Hematopoietic multipotent progenitor cell treated with erythropoietin and hydrocortisone succinate and interleukin-3 and kit ligand, for 17 days (in vitro differentiated cells): ENCODE data around the gene TAAR1.
"Not testable (repeated sequence)": the region's sequence is repeated elsewhere in the genome, so short reads cannot be mapped to it uniquely, and the experiment has no call there.

ENCODE experiments used
- DNase-seq: peaks from one replicate; pipeline ENCODE4 v3.0.0-alpha.2; 2015; ENCODE audit warnings: low spot score

Gene TAAR1

DNA sequence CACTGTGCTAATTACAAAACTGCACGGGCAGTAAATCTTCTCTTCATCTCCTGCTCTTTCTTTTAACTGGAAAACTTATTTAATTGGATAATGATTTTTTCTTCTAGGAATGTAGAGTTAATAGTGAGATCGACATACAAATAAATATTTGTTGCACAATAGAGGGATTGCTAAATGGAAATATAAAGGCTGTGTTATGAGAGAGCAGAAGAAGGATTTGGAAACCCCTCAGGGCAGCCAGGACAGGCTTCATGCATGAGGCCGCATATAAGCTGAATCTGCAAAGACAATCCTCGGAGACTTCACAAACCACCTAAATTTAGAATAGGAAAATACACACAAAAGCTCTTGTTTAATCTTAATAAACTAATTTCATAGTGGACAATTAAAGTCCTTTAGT is 2.9 kb upstream of the TAAR1 start:
- DNase-seq: no peak

DNA sequence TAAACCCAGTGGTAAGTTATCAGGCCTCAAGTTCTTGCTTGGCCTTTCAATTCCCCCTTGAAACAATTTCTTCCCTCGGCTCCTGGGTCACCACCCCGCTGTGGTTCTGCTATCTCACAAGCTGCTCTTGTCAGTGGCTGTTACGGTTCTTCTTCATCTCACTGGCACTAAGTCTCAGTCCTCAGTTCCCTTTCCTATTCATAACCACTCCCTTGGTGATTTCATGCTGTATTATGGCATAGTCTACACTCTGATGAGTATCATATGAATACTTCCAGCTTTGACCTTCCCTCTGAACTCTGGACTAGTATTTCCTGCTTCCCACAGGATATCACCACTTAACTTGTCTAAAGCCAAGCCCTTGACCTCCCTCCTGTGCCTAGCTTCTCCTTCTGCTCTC is 7.9 kb downstream of the TAAR1 start:
- no peak for DNase-seq

DNA sequence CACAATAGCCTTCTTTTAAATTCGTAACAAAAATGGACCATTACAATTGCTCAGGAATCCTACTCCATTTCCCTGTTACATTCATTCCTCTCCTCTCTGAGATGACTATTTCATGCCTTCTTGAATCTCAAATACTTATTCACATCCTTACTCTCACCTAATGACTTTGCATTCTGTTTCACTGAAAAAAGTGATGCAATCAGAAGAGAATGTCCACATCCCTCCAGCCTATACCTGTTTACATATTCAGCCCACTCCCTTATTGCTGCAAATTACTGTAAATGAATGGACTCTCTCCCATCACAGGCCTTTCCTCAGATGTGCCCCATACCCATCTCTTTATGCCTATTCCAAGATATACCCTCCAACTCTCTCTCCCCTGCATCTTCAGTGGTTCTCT is 8.6 kb downstream of the TAAR1 start:
- no peak for DNase-seq

DNA sequence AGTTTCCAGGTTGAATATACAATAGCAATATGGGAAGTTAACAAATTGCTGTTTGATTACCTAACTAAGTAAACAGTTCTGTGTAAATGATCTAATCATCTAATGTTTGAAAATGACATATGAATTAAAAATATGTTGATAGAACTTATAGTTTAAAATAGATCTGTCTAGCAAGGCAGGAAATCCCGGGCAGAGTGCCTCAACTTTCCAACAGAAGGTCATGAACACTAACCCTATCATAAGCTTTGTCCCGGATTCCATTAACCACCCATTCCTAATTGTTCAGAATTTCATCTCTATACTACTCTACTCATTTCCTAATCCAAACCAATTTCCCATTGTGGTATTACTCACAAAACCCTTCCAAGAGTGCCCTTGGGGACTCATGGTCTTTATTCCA is 10.2 kb downstream of the TAAR1 start:
- no peak for DNase-seq

DNA sequence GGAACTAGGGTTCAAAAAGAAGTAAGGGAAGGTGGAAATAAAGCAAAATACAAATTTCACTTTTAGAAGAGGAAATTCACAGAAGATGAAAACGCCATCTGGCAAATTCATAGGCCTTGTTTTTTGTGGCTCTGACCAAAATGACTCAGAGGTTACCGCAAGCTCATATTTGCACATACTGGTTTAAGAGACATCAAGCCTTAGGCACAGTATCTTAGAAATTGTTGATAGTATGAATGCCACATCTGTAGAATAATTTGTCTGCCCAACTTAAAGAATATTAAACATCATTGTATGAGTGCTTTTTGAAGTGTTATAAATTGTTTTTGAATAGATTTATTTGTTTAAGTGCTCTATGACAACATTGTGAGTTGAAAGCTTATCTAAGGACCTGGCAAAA is 10.6 kb downstream of the TAAR1 start:
- DNase-seq: no peak

DNA sequence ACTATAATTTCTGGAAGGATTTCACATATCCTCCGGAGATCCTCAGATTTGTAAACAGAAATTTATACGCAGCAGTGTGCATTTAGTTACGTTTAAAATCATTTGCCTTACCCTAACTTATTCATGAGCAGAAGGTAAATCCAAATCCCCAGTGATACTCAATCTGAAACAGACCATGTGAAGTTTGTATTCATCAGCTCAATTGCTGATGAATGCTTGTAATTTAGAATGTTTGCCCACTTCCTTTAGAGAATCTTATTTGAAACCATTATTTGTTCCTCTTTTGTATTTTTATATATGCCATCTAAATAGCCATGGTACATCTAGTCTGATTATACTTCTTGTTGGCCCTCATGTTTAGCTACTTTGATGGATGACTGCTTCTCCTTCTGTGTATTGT is 15.4 kb downstream of the TAAR1 start:
- DNase-seq: no peak

DNA sequence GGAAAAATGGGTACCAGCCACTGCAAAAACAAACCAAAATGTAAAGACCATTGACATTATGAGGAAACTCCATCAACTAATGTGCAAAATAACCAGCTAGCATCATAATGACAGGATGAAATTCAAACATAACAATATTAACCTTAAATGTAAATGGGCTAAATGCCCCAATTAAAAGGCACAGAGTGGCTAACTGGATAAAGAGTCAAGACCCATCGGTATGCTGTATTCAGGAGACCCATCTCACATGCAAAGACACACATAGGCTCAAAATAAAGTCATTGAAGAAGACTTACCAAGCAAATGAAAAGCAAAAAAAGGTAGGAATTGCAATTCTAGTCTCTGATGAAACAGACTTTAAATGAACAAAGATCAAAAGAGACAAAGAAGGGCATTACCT is 21.8 kb downstream of the TAAR1 start:
- not testable (repeated sequence) for DNase-seq

DNA sequence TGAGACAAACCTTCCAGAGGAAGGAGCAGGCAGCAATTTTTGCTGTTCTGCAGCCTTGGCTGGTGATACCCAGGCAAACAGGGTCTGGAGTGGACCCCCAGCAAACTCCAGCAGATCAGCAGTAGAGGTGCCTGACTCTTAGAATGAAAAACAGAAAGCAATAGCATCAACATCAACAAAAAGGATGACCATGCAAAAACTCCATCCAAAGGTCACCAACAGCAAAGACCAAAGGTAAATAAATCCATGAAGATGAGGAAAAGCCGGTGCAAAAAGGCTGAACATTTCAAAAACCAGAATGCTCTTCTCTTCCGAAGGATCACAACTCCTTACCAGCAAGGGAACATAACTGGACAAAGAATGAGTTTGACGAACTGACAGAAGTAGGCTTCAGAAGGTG is 23.1 kb downstream of the TAAR1 start:
- not testable (repeated sequence) for DNase-seq

DNA sequence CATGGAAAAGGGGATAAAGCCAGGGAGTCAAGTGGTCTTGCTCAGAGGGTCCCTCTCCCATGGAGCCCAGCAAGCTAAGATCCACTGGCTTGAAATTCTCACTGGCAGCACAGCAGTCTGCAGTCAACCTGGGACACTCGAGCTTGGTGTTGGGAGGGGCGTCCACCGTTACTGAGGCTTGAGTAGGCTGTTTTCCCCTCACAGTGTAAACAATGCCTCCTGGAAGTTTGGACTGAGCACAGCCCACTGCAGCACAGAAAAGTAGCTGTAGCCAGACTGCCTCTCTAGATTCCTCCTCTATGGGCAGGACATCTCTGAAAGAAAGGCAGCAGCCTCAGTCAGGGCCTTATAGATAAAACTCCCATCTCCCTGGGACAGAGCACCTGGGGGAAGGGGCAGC is 23.7 kb downstream of the TAAR1 start:
- not testable (repeated sequence) for DNase-seq

DNA sequence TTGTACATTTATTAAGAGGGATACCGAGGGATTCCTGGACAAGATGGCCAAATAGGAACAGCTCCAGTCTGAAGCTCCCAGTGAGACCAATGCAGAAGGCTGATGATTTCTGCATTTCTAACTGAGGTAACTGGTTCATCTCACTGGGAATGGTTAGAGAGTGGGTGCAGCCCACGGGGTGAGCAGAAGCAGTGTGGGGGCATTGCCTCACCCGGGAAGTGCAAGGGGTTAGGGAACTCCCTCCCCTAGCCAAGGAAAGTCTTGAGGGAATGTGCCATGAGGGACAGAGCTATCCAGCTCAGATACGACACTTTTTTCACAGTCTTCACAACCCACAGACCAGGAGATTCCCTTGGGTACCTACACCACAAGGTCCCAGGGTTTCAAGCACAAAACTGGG is 24.2 kb downstream of the TAAR1 start:
- DNase-seq: no peak

DNA sequence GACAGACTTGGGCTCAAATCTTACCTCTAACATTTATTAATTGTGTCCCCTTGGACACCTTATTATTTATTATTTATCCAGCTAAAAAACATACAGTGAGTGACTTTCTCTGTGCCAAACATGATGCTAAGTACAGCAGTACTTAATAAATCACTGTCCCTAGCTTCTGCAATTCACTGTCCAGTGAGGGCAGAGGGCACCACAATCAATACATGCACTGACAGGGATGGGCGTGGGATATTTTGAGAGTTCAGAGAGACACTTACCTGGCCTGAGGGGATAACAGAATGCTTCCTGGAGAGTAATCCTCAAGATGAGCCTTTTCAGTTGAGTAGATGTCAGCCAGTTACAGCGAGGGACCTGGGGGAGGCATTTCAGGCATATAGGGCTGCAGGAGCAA is 25.6 kb downstream of the TAAR1 start:
- DNase-seq: no peak

DNA sequence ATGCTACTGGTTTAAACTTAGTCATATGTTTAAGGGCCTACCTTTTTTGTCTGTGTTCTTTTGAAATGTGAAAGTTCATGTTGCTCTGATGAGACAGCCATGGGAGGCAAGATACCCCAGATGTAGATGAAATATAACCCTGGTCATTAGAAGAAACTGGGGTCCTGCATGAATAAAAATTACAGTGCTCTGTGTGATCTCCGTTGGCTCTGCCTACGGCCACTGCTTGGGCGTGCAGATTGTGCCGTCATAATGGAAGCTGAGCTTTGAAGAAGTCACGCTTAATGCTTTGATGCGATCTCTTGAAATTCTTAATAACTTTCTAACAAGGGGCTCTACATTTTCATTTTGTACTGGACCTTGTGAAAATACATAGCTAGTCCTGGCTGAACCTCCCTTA is 34.8 kb downstream of the TAAR1 start, which contains the start of gene TAAR2:
Gene TAAR2 (minus strand): TSS at position 101 of the 400 bp plus-strand sequence. CDS start 0 bp downstream, at position 101.
- no peak for DNase-seq

DNA sequence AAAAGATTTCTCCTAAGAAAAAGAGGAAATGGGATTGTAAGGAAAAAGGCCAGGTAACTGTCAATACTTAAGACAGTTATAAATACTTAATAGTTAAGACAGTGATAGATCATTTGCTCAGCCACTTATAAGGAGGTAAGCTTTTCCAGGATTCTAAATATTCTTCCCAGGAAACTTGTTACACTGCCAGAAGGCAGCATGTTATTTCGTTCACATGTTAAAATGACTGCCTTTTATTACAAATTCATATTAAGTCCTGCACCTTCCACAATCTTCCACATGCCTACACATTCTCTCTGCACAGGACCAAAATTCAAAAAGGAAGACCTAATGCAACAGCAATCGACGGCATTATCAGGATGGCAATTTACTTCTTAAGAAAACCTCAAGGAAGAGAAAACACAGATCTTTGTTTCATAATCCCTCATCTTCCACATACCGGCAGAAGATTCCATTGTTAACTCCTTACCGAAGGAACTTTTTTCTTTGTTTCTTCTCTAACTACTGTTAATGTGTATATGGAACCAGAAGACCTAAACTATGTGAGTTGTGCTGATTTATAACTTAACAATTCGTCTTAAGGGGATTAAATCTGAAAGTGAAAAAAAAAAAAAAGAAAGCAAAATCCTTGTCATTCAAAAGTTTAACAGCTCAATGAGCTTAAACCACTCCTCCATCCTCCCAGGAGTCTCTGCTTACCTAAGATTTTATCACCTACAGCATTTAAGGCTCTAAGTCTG is 35.7 kb downstream of the TAAR1 start:
- no peak for DNase-seq

DNA sequence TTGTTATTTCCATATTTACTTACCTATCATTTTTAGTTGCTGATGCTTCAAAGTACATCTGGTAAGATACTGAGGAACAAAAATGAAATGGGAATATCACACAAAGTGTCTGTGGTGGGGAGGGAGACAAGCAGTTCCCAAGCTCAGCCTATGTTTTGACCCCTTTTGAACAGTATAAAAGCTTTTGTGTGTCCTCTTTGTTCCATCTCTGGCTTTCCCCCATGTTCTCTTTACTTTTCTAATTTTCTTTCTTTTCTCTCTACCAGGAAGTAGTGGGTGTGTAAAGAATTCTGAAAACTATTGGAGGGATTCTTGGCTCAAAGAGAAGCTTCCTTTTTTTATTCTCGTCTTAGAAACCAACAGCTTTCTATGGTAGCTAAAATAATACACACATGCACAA is 42.3 kb downstream of the TAAR1 start:
- no peak for DNase-seq

DNA sequence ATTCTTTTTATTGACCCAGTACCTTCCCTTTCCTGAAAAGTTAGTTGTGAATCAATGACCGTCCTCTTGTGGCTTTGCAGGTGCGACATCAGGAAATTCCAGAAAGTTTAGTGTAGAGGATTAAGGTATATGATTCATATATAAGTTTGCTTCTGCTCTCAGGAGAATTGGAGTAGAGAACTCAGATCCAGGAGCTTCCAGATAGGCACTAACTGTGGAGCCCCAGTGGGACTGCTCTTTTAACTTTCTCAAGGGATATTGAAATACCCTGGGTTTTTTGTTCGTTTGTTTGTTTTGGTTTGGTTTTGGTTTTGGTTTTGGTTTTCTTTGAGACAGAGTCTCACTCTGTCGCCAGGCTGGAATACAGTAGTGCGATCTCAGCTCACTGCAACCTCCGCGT is 44.4 kb downstream of the TAAR1 start:
- no peak for DNase-seq

DNA sequence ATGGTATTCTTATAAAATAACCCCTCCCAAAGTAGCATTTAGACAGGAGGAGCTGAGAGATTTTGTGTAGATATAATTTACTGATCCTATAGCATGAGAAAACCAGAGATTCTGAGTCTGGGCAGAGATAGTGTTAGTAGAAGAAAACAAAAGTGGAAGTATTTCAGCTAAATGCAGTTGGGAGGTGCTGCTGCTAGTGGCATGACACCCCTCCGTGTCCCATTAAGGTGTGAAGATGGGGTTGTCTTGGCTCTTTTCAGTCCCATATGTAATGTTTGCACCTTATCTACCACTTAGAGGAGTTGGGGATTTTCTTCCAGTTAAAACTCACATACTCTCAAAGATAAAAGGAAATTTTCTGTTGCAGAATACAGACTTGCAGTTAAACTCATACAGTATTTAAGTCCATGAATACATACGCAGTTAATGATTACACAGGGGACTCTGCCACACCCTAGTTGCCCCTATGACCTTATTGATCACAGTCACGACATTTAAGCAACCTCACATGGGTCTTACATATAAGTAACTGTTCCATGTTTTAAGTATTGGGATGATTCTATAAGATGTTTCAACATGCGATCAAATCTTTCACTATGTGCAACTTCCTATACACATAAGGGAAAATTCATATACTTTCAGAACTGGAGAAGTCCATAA is 46.4 kb downstream of the TAAR1 start:
- no peak for DNase-seq

DNA sequence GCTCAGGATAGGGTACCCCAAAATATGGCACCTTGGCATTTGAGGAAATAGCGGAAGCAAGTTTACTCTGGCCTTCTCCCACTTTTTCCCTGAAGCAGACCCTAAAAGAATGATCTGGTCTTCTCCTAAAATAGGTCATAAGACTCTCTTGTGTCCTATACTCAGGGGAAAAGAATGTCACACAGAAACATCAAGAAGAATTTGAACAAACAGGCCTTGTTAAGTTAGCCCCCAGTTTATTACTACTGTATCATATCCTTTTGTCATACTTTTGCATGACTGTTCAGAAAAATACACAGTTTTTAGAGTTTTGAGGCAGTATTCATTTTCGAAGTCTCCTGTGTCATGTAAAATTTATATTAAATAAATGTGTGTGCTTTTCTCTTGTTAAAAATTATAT is 47.4 kb downstream of the TAAR1 start:
- no peak for DNase-seq

DNA sequence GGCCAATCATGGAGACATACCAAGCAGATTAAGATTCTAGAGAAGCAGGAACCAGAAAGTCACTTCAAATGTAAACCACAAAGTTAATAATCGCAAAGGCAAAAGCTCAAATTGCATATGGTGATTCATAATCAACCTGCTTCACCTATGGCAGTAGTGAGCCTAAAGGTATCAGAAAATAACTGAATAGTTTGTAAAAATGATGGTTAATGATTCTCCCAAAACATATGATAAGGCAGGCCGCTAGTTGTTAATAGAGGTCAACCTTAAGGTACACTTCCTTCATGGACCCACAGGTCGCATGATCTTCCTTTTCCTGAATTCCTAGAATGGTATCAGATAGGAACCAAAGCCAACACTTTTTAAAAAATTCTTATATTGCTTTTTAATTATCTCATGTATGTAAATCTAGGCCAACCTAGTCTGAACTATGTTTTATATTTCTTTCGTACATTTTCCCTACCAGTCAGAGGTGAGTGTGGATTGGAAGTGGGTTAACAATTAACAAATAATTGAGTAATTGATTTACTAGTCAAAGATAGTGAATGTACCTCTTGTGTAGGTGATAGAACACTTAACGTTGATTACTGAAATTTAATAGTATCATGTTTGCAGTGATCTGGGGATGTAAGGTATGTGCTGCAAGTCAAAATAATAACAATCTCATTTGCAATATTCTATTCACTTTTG is 51.3 kb downstream of the TAAR1 start:
- no peak for DNase-seq

DNA sequence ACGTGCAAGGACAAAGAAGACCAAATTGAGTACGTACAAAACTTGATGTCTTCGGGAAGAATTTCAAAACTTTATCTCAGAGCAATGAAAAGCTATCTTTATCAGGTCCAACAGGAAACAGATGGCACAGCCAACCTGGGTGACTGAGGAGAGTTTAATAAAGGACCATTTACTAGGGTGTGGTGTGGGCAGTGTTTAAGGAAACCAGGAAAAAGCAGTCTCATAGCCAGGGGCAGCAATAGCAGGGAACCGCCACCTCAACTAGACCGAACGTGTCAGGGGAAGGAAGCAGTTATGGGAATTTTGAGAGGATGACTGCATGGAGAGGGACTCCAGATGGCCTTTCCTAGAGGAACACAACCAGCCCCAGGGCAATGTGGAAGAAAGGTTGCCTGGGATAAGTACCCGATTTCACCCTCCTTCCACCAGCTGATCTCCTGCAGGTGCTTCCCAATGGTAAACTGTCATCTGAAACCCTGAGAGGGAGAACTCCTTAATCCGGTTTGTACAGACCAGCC is 54.3 kb downstream of the TAAR1 start:
- DNase-seq: no peak

DNA sequence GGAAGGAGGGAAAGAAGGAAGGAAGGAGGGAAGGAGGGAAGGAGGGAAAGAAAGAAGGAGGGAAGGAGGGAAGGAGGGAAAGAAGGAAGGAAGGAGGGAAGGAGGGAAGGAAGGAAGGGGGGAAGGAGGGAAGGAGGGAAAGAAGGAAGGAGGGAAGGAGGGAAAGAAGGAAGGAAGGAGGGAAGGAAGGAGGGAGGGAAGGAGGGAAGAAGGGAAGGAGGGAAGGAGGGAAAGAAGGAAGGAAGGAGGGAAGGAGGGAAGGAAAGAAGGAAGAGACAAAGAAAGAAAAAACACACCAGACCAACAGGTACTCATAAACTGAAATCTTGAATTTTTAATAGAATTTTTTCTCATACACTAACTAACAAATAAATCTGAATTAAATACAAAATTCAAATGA is 58.1 kb downstream of the TAAR1 start:
- not testable (repeated sequence) for DNase-seq

DNA sequence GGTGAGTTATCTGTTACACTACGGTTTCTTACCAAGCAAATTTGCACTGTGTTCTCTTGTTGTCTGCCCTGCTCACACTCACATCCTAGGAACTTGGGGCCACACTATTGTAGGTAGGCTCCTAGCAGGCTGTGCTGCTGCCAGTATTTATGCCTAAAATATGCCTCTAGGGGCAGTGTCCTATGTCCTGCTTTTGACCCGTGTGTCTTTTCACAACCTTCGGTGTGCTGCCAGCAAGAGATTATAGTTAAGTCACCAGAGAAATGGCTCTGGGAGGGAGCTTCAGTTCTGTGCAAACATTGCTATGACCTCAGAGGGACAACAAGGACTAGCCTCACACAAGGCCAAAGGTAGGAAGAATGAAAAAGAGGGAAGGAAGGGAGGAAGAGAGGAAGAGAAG is 60.5 kb downstream of the TAAR1 start:
- DNase-seq: no peak

DNA sequence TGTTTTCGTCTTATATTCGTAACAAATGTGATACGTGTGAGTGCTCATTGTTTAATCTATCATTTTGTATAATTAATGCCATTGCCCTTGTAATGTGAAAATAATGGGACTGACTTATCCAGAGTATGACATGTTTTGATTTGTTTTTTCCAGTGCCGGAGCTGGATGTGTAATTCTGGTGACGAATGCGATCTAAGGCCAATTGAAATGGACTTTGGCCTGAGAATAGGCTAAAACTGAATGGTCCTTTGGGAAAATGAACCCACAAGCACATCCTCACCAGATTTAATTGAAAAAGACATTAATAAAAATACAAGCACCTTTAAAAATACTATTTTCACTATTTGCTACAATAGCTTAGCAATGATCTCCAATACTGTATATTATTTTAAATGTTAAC is 62.8 kb downstream of the TAAR1 start:
- DNase-seq: no peak
